A549 (cell line): ENCODE measurements around the gene NKG7. TPM values are rescaled to one million over a fixed set of nuclear protein-coding genes. Genes with fewer than 3 reads are reported as not detected.

Experiments used
- ATAC-seq, 2 experiments: fragments of 200-7000 bp in 1 of 2; fragments of >200 bp in 1 of 2; cut with Nextera tagmentation in 1 of 2; cut with Tn5 transposase in 1 of 2; 3 replicates each; pipeline versions ENCODE4 v1.8.0 to v1.9.1; 2018 to 2020; ENCODE audit warnings: mild to moderate bottlenecking in 1 of 2, moderate library complexity in 1 of 2
- CTCF ChIA-PET: fragments of 300-600 bp; sonication (Branson Sonifier 250); formaldehyde crosslinking; extraction: SDS; loops from one replicate; lab custom pipeline; 2021; ENCODE audit warnings: antibody characterized with exemption, inconsistent platforms; lab: Yijun Ruan, JAX
- POLR2A ChIA-PET: fragments of 350-600 bp; formaldehyde crosslinking; extraction: SDS; loops from one replicate; lab custom pipeline; 2021; ENCODE audit warnings: antibody characterized with exemption, inconsistent platforms; lab: Yijun Ruan, JAX
- DNase-seq, 2 experiments: peaks; one replicate each; pipeline versions ENCODE4 v3.0.0 to v3.0.0-alpha.2; 2011 to 2016; ENCODE audit warnings: low read depth in 1 of 2, low spot score in 1 of 2
- FAIRE-seq: peaks from 2 replicates; lab custom pipeline; 2011; peaks lifted over from hg19 to GRCh38; lab: Jason Lieb, UNC
- H3K27ac ChIP-seq, 2 experiments: fragments of >200 bp; sonication (Bioruptor Twin); formaldehyde crosslinking; 3 replicates each; pipeline ENCODE4 v1.5.1; 2016 to 2017
- H3K4me1 ChIP-seq: fragments of >200 bp; sonication (Bioruptor Twin); formaldehyde crosslinking; 3 replicates; pipeline ENCODE4 v1.6.1; 2016
- H3K4me2 ChIP-seq: fragments of >200 bp; sonication (Bioruptor Twin); formaldehyde crosslinking; 3 replicates; pipeline ENCODE4 v1.6.1; 2016
- H3K4me3 ChIP-seq: fragments of >200 bp; sonication (Bioruptor Twin); formaldehyde crosslinking; 3 replicates; pipeline ENCODE4 v1.5.1; 2016
- H3K9me3 ChIP-seq: fragments of >200 bp; sonication (Bioruptor Twin); formaldehyde crosslinking; 3 replicates; pipeline ENCODE4 v1.6.1; 2016
- ATOH8 ChIP-seq: fragments of 250-450 bp; sonication (Bioruptor Pico); IDR thresholded peaks from 2 replicates; pipeline ENCODE4 v1.5.0; 2020; ENCODE audit warnings: low read depth, mild to moderate bottlenecking, moderate library complexity
- CBX8 ChIP-seq: fragments of 200-600 bp; sonication (generic); IDR thresholded peaks from 2 replicates; pipeline ENCODE4 v1.6.1; 2016
- CHD2 ChIP-seq: fragments of 150-350 bp; IDR thresholded peaks from 2 replicates; pipeline ENCODE4 v1.6.1; 2014; ENCODE audit warnings: low read length; ENCODE audit not compliant: partially characterized antibody
- E2F6 ChIP-seq: IDR thresholded peaks from 2 replicates; pipeline ENCODE4 v1.6.1; 2012; ENCODE audit warnings: low read depth, borderline replicate concordance
- EP300 ChIP-seq, 2 experiments: fragments of >200 bp; sonication (Bioruptor Twin); formaldehyde crosslinking; IDR thresholded peaks; 2 replicates in 1 of 2; 3 replicates in 1 of 2; pipeline ENCODE4 v1.6.1; 2016 to 2017
- ESRRA ChIP-seq: fragments of 150-350 bp; IDR thresholded peaks from 2 replicates; pipeline ENCODE4 v1.6.1; 2014; ENCODE audit warnings: mild to moderate bottlenecking, low read length, borderline replicate concordance
- FOSL2 ChIP-seq, 2 experiments: fragments of 450-650 bp in 1 of 2; fragments of >200 bp in 1 of 2; sonication (Bioruptor Twin) in 1 of 2; formaldehyde crosslinking; IDR thresholded peaks; 2 replicates each; pipeline versions ENCODE4 v1.5.0 to v1.6.1; 2016 to 2020; ENCODE audit warnings: mild to moderate bottlenecking in 1 of 2, moderate library complexity in 1 of 2
- HEYL ChIP-seq: fragments of 250-450 bp; sonication (Bioruptor Pico); IDR thresholded peaks from 2 replicates; pipeline ENCODE4 v1.8.0; 2021; ENCODE audit warnings: mild to moderate bottlenecking, moderate library complexity
- JUN ChIP-seq, 2 experiments: fragments of >200 bp; sonication (Bioruptor Twin); formaldehyde crosslinking; IDR thresholded peaks; 2 replicates in 1 of 2; 3 replicates in 1 of 2; pipeline ENCODE4 v1.6.1; 2016 to 2017
- JUNB ChIP-seq: fragments of >200 bp; sonication (Bioruptor Twin); formaldehyde crosslinking; IDR thresholded peaks from 2 replicates; pipeline ENCODE4 v1.6.1; 2016
- KDM5A ChIP-seq: fragments of 200-600 bp; sonication (generic); IDR thresholded peaks from 2 replicates; pipeline ENCODE4 v1.6.1; 2016; ENCODE audit warnings: antibody characterized with exemption, mild to moderate bottlenecking
- MAFK ChIP-seq: fragments of 450-650 bp; IDR thresholded peaks from 2 replicates; pipeline ENCODE4 v1.6.1; 2014; ENCODE audit not compliant: partially characterized antibody
- MAZ ChIP-seq: fragments of 150-350 bp; IDR thresholded peaks from 2 replicates; pipeline ENCODE4 v1.6.1; 2014; ENCODE audit warnings: antibody characterized with exemption, low read depth, low read length, borderline replicate concordance
- MYC ChIP-seq: IDR thresholded peaks from 2 replicates; pipeline ENCODE4 v1.6.1; 2012; ENCODE audit warnings: mild to moderate bottlenecking, inconsistent platforms, low read length, improper control_type of control experiment, borderline replicate concordance
- NR3C1 ChIP-seq: fragments of >200 bp; sonication (Bioruptor Twin); formaldehyde crosslinking; IDR thresholded peaks from 3 replicates; pipeline ENCODE4 v1.6.1; 2017
- POLR2A ChIP-seq: IDR thresholded peaks from 2 replicates; pipeline ENCODE4 v1.6.1; 2012; ENCODE audit warnings: mild to moderate bottlenecking, low read length
- RARB ChIP-seq: fragments of 250-450 bp; sonication (Bioruptor Pico); IDR thresholded peaks from 2 replicates; pipeline ENCODE4 v1.8.0; 2021; ENCODE audit warnings: mild to moderate bottlenecking, moderate library complexity
- REST ChIP-seq: fragments of 200-600 bp; sonication (generic); IDR thresholded peaks from 2 replicates; pipeline ENCODE4 v1.6.1; 2016; ENCODE audit warnings: antibody characterized with exemption, mild to moderate bottlenecking, moderate library complexity
- RFX5 ChIP-seq: fragments of 450-650 bp; IDR thresholded peaks from 2 replicates; pipeline ENCODE4 v1.7.1; 2014; ENCODE audit warnings: antibody characterized with exemption, mild to moderate bottlenecking, moderate library complexity
- SMC3 ChIP-seq: fragments of >200 bp; sonication (Bioruptor Twin); formaldehyde crosslinking; IDR thresholded peaks from 3 replicates; pipeline ENCODE4 v1.6.1; 2018; ENCODE audit warnings: inconsistent platforms
- TFCP2L1 ChIP-seq: fragments of 250-450 bp; sonication (Bioruptor Pico); IDR thresholded peaks from 2 replicates; pipeline ENCODE4 v1.5.0; 2021; ENCODE audit warnings: mild to moderate bottlenecking
- TP53 ChIP-seq: fragments of 250-450 bp; sonication (Bioruptor Pico); IDR thresholded peaks from 2 replicates; pipeline ENCODE4 v1.5.0; 2021; ENCODE audit warnings: mild to moderate bottlenecking, moderate library complexity
- USF2 ChIP-seq: fragments of 450-650 bp; IDR thresholded peaks from 2 replicates; pipeline ENCODE4 v1.6.1; 2014; ENCODE audit warnings: antibody characterized with exemption
- ZNF302 ChIP-seq: fragments of 250-450 bp; sonication (Bioruptor Pico); IDR thresholded peaks from 2 replicates; pipeline ENCODE4 v1.9.0; 2021; ENCODE audit warnings: inconsistent platforms, mild to moderate bottlenecking, moderate library complexity
- ZSCAN20 ChIP-seq: fragments of 250-450 bp; sonication (Bioruptor Pico); IDR thresholded peaks from 2 replicates; pipeline ENCODE4 v1.8.0; 2022; ENCODE audit warnings: mild to moderate bottlenecking, moderate library complexity
- WGBS: methylation state at CpG from one replicate; pipeline ENCODE4 v1.1.6; 2017; ENCODE audit errors: missing lambda C conversion rate; 5-methylcytosine and 5-hydroxymethylcytosine counted together
- polyA plus RNA-seq, 4 experiments: library from polyadenylated mRNA; depleted of rRNA in 3 of 4; stranded (reverse); fragments of >200 nt; fragmentation: RNase III in 1 of 4; extraction: RNeasy Plus Mini Kit Qiagen cat#74134 plus additional on column Dnase treatment in 1 of 4; gene quantifications; 2 replicates in 3 of 4; 3 replicates in 1 of 4; pipeline ENCODE4 v1.2.3, GENCODE V29; 2011 to 2017
- TF ChIP-seq, protein P1 (sequence below): IDR thresholded peaks from 2 replicates; pipeline ENCODE4 v1.6.1; 2012
- TF ChIP-seq, protein P2 (sequence below): IDR thresholded peaks from 2 replicates; pipeline ENCODE4 v1.6.1; 2012

The NKG7 gene
- polyA plus RNA-seq, 2 of the 4 experiments (the other 2 are of a cell fraction), result not detected

- no peak for FAIRE-seq
- POLR2A ChIA-PET, result interaction anchor here (2.2 to 2.7 kb wide), 2 partner anchors 23 to 26 kb away, joined by 52 to 59 read pairs; partner anchors contain the start of gene ETFB
Observed at GRCh38 chr19:51341066-51341465, 31.4 kb downstream of the NKG7 start.

GRCh38 chr19:51339687-51340656 is 32.5 kb downstream of the NKG7 start:
- peak; percentile 92 to 99 for DNase-seq
- ChIA-PET CTCF (interaction anchor here (0.6 to 5.0 kb wide), 20 partner anchors 11 to 1842 kb away, joined by 3 to 46 read pairs (median 4); partner anchors contain the start of genes CLDND2, ETFB and NKG7), POLR2A (interaction anchor here (0.5 to 2.7 kb wide), 32 partner anchors 11 to 849 kb away, joined by 3 to 59 read pairs (median 4); partner anchors contain the start of genes ETFB, LIM2 and ZNF175)
- H3K9me3 ChIP-seq, result no peaks in the 10 kb centered on the region
- WGBS, result 3% methylated on average over 51 of the region's 107 CpGs
- H3K27ac ChIP-seq, result peak overlapping the region; percentile 86 to 90
- ATAC-seq, result peak; percentile 81 to 90
- peaks cover 32% of the 10 kb centered on the region for H3K4me1 ChIP-seq
- no peak for FAIRE-seq
- peak overlapping the region; percentile 92 for H3K4me2 ChIP-seq
- H3K4me3 ChIP-seq, result peak overlapping the region; percentile 64
- TF ChIP-seq JUN (IDR thresholded peaks at IDR 0.05) (peak; percentile 69 to 90), KDM5A (no peak), USF2 (peak; percentile 45), MYC (peak; percentile 80), FOSL2 (IDR thresholded peaks at IDR 0.05) (no peak), FOSL2 (CRISPR knock-in tag; IDR thresholded peaks at IDR 0.05) (peak; percentile 40), TP53 (CRISPR knock-in tag) (peak; percentile 95; the same call in 1 of the 2 replicates), ESRRA (no peak), E2F6 (peak; percentile 85), RARB (CRISPR knock-in tag) (no peak), TFCP2L1 (no peak), MAZ (peak; percentile 31; the same call in 1 of the 2 replicates), POLR2A (peak; percentile 93), CBX8 (no peak), REST (no peak), RFX5 (peak; percentile 70; the same call in 1 of the 2 replicates)
- TF ChIP-seq, protein P1, sequence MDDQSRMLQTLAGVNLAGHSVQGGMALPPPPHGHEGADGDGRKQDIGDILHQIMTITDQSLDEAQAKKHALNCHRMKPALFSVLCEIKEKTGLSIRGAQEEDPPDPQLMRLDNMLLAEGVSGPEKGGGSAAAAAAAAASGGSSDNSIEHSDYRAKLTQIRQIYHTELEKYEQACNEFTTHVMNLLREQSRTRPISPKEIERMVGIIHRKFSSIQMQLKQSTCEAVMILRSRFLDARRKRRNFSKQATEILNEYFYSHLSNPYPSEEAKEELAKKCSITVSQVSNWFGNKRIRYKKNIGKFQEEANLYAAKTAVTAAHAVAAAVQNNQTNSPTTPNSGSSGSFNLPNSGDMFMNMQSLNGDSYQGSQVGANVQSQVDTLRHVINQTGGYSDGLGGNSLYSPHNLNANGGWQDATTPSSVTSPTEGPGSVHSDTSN, result 0 out of 2 replicates have a peak, but pooled peaks have one; percentile 14
- TF ChIP-seq, protein P2, sequence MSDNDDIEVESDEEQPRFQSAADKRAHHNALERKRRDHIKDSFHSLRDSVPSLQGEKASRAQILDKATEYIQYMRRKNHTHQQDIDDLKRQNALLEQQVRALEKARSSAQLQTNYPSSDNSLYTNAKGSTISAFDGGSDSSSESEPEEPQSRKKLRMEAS, result peak; percentile 92

More at GRCh38 chr19:51341066-51341465, 31.4 kb downstream of the NKG7 start:
- peaks cover 32% of the 10 kb centered on the region for H3K4me1 ChIP-seq
- no peak for DNase-seq
- H3K4me3 ChIP-seq, result peak overlapping the region; percentile 64; the same call in 2 of the 3 replicates
- peak overlapping the region; percentile 86 to 90 for H3K27ac ChIP-seq
- CTCF ChIA-PET, result interaction anchor here (0.7 to 5.0 kb wide), 11 partner anchors 10 to 320 kb away, joined by 3 to 46 read pairs (median 8); partner anchors contain the start of genes CLDND2, ETFB and NKG7
- no peaks in the 10 kb centered on the region for H3K9me3 ChIP-seq
- H3K4me2 ChIP-seq, result peak overlapping the region; percentile 92
- WGBS, result 90% methylated on average over 9 of the region's 18 CpGs
- no peak for ATAC-seq
- TF ChIP-seq EP300 (IDR thresholded peaks at IDR 0.05) (no peak), MAFK (no peak), ATOH8 (CRISPR knock-in tag) (no peak), SMC3 (no peak), ZNF302 (CRISPR knock-in tag) (no peak), RFX5 (no peak), FOSL2 (IDR thresholded peaks at IDR 0.05) (no peak), FOSL2 (CRISPR knock-in tag; IDR thresholded peaks at IDR 0.05) (no peak), ZSCAN20 (no peak), POLR2A (no peak), TFCP2L1 (no peak), MYC (no peak), KDM5A (no peak), NR3C1 (no peak), CHD2 (no peak), JUNB (no peak), HEYL (CRISPR knock-in tag) (no peak)
- TF ChIP-seq, protein P1, result no peak
